IMR-90 (cell line): ENCODE data around the gene TFPI. TPM values are rescaled to one million over a fixed set of nuclear protein-coding genes. Genes with fewer than 3 reads are reported as not detected.

Experiments used
- ATAC-seq: fragments of 200-7000 bp; cut with Tn5 transposase; 2 replicates; pipeline ENCODE4 v1.9.1; 2020; ENCODE audit warnings: low read depth, mild to moderate bottlenecking, moderate library complexity
- BruUV-seq: library from RNA; stranded (reverse); fragments of 400-500 nt; replicated peaks from 2 replicates; lab custom pipeline; 2021; lab: Mats Ljungman, UMichigan
- CTCF ChIA-PET: fragments of 300-600 bp; formaldehyde crosslinking; extraction: SDS; loops from one replicate; lab custom pipeline; 2021; ENCODE audit warnings: antibody characterized with exemption; lab: Yijun Ruan, JAX
- POLR2A ChIA-PET: fragments of 300-600 bp; sonication (Branson Sonifier 250); formaldehyde crosslinking; loops from one replicate; lab custom pipeline; 2022; ENCODE audit warnings: antibody characterized with exemption; ENCODE audit not compliant: unreplicated experiment; lab: Charles Lee
- DNase-seq: peaks from one replicate; pipeline ENCODE4 v3.0.0; 2013
- H2AFZ ChIP-seq: replicated peaks from 2 replicates; pipeline ENCODE3; 2013; ENCODE audit warnings: low read length, mild to moderate bottlenecking; ENCODE audit not compliant: poor library complexity
- H2AK5ac ChIP-seq: 2 replicates; pipeline ENCODE4 v1.6.1; 2013; ENCODE audit warnings: low read depth, low read length, inconsistent platforms
- H2AK9ac ChIP-seq: replicated peaks from 2 replicates; pipeline ENCODE3; 2013; ENCODE audit warnings: mild to moderate bottlenecking, low read depth, low read length, moderate library complexity; ENCODE audit not compliant: poor library complexity
- H2BK120ac ChIP-seq: 2 replicates; pipeline ENCODE4 v1.6.1; 2013; ENCODE audit warnings: low read depth, low read length, inconsistent platforms
- H2BK15ac ChIP-seq: 3 replicates; pipeline ENCODE4 v1.6.1; 2013; ENCODE audit warnings: low read depth, low read length, inconsistent platforms
- H2BK20ac ChIP-seq: 2 replicates; pipeline ENCODE4 v1.6.1; 2013; ENCODE audit warnings: low read depth, mild to moderate bottlenecking, inconsistent platforms, low read length, moderate library complexity
- H2BK5ac ChIP-seq: 2 replicates; pipeline ENCODE4 v1.6.1; 2013; ENCODE audit warnings: mild to moderate bottlenecking, low read depth, low read length, inconsistent platforms; ENCODE audit not compliant: poor library complexity, severe bottlenecking
- H3K14ac ChIP-seq: replicated peaks from 2 replicates; pipeline ENCODE4 v1.6.1; 2013; ENCODE audit warnings: low read depth, low read length, inconsistent platforms
- H3K18ac ChIP-seq: 2 replicates; pipeline ENCODE4 v1.6.1; 2013; ENCODE audit warnings: low read depth, low read length, control low read depth
- H3K23ac ChIP-seq: 2 replicates; pipeline ENCODE4 v1.6.1; 2013; ENCODE audit warnings: low read depth, low read length, inconsistent platforms
- H3K27ac ChIP-seq: 2 replicates; pipeline ENCODE4 v1.5.1; 2013; ENCODE audit warnings: mild to moderate bottlenecking, control low read depth, low read length; ENCODE audit not compliant: insufficient read depth
- H3K27me3 ChIP-seq: 2 replicates; pipeline ENCODE4 v1.6.1; 2013; ENCODE audit warnings: low read length; ENCODE audit not compliant: control insufficient read depth, insufficient read depth
- H3K36me3 ChIP-seq: 2 replicates; pipeline ENCODE4 v1.6.1; 2013; ENCODE audit warnings: low read length, mixed read lengths; ENCODE audit not compliant: control insufficient read depth, insufficient read depth
- H3K4ac ChIP-seq: 2 replicates; pipeline ENCODE4 v1.6.1; 2013; ENCODE audit warnings: low read depth, low read length, inconsistent platforms
- H3K4me1 ChIP-seq: 2 replicates; pipeline ENCODE4 v1.6.1; 2013; ENCODE audit warnings: low read length, mixed read lengths; ENCODE audit not compliant: control insufficient read depth, insufficient read depth
- H3K4me2 ChIP-seq: 2 replicates; pipeline ENCODE4 v1.6.1; 2013; ENCODE audit warnings: low read depth, mild to moderate bottlenecking, control low read depth, low read length, moderate library complexity
- H3K4me3 ChIP-seq: 2 replicates; pipeline ENCODE4 v1.5.1; 2013; ENCODE audit warnings: low read depth, mild to moderate bottlenecking, control low read depth, low read length, moderate library complexity; ENCODE audit not compliant: insufficient read depth
- H3K56ac ChIP-seq: 2 replicates; pipeline ENCODE4 v1.6.1; 2013; ENCODE audit warnings: low read length, inconsistent platforms; ENCODE audit not compliant: insufficient read depth; ENCODE audit errors: extremely low read depth
- H3K79me1 ChIP-seq, 2 experiments: 2 replicates each; pipeline ENCODE4 v1.6.1; 2013; ENCODE audit warnings: low read length in 2 of 2, inconsistent platforms in 1 of 2, low read depth in 1 of 2
- H3K9ac ChIP-seq: 2 replicates; pipeline ENCODE4 v1.6.1; 2013; ENCODE audit warnings: low read depth, low read length, control low read depth
- H3K9me1 ChIP-seq: 2 replicates; pipeline ENCODE4 v1.6.1; 2013; ENCODE audit warnings: low read length, inconsistent platforms; ENCODE audit not compliant: insufficient read depth
- H3K9me3 ChIP-seq: 2 replicates; pipeline ENCODE4 v1.6.1; 2013; ENCODE audit warnings: low read length; ENCODE audit not compliant: control insufficient read depth, insufficient read depth
- H4K20me1 ChIP-seq: 2 replicates; pipeline ENCODE4 v1.6.1; 2013; ENCODE audit warnings: low read length, inconsistent platforms; ENCODE audit not compliant: insufficient read depth
- H4K5ac ChIP-seq: 2 replicates; pipeline ENCODE4 v1.6.1; 2013; ENCODE audit warnings: mild to moderate bottlenecking, low read depth, low read length, control low read depth
- H4K8ac ChIP-seq, 2 experiments: 2 replicates each; pipeline ENCODE4 v1.6.1; 2013; ENCODE audit warnings: low read depth in 2 of 2, low read length in 2 of 2, control low read depth in 1 of 2, inconsistent platforms in 1 of 2
- H4K91ac ChIP-seq: 2 replicates; pipeline ENCODE4 v1.6.1; 2013; ENCODE audit warnings: low read depth, low read length, inconsistent platforms; ENCODE audit not compliant: insufficient read depth
- CHD1 ChIP-seq: IDR thresholded peaks from 2 replicates; pipeline ENCODE4 v1.6.1; 2012; ENCODE audit warnings: low read depth, low read length, improper control_type of control experiment
- MAZ ChIP-seq: IDR thresholded peaks from 2 replicates; pipeline ENCODE4 v1.6.1; 2012; ENCODE audit warnings: low read depth, mild to moderate bottlenecking, low read length, improper control_type of control experiment, moderate library complexity, borderline replicate concordance
- NFE2L2 ChIP-seq: fragments of 150-350 bp; IDR thresholded peaks from 2 replicates; pipeline ENCODE4 v1.6.1; 2016; ENCODE audit warnings: low read depth, mild to moderate bottlenecking, low read length
- RCOR1 ChIP-seq: IDR thresholded peaks from 2 replicates; pipeline ENCODE4 v1.6.1; 2012; ENCODE audit warnings: mild to moderate bottlenecking, low read length, improper control_type of control experiment; ENCODE audit not compliant: insufficient replicate concordance
- WGBS, 2 experiments: methylation state at CpG; one replicate each; pipeline versions ENCODE4 v1.1.5 to v1.1.7; 2013; ENCODE audit warnings: missing lambda C conversion rate in 2 of 2; ENCODE audit not compliant: insufficient read length in 1 of 2; ENCODE audit errors: extremely low coverage in 2 of 2; 5-methylcytosine and 5-hydroxymethylcytosine counted together
- dilution Hi-C: fragments of 300-500 bp; cut with HindIII; formaldehyde crosslinking; loops from one replicate; pipeline ENCODE4 v1.14.3; 2018; ENCODE audit warnings: low sequenced_read_pairs; ENCODE audit not compliant: unreplicated experiment
- in situ Hi-C: fragments of 300-500 bp; cut with MboI; formaldehyde crosslinking; loops from 3 replicates; pipeline ENCODE4 v1.14.3; 2019; ENCODE audit warnings: low sequenced_read_pairs, inconsistent platforms, mixed read lengths
- intact Hi-C: fragments of 100-400 bp; cut with micrococcal nuclease; formaldehyde crosslinking; loops from 2 replicates; pipeline ENCODE4 v1.10.0; 2022
- polyA plus RNA-seq, 3 experiments: library from polyadenylated mRNA; depleted of rRNA; stranded (reverse); fragments of >200 nt; gene quantifications; 2 replicates each; pipeline ENCODE4 v1.2.3, GENCODE V29; 2012; ENCODE audit warnings: low replicate concordance in 1 of 3
- total RNA-seq: library from RNA; depleted of rRNA; stranded (reverse); fragments of >200 nt; gene quantifications from 2 replicates; pipeline ENCODE4 v1.2.3, GENCODE V29; 2012

The TFPI gene
- total and polyA plus RNA-seq, 2 of the 4 experiments (the other 2 are of a cell fraction): 33.9 to 83.0 TPM

DNA sequence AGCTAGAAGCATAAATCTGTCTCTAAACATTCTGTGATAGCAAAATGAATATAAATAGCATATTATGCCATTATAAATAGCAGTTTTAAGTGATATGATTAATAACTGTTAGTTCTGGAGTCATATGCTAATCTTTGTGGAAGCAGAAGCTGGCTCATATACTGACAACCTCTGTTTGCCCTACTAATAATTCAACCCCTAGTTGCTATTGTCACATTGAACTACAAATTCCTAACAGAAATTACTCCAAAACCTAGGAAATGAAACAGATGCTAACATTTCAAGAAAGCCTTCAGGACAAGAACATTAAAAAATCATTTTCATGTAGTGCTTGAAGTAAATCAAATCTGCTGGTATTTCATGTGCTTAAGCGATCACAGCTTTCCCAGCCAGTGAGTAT lies 134.4 kb downstream of the TFPI start:
- Histone ChIP-seq H3K4ac (no peak overlapping the region), H3K27ac (no peak overlapping the region), H3K23ac (no peak overlapping the region), H3K27me3 (no peaks in the 10 kb centered on the region), H4K91ac (no peak overlapping the region), H2BK20ac (no peak overlapping the region), H2BK5ac (no peak overlapping the region), H3K4me1 (no peaks in the 10 kb centered on the region), H2BK120ac (no peak overlapping the region), H3K36me3 (no peaks in the 10 kb centered on the region), H3K14ac (no peak overlapping the region), H2BK15ac (no peak overlapping the region), H3K9me3 (no peaks in the 10 kb centered on the region), H2AK9ac (no peak overlapping the region), H3K9ac (no peak overlapping the region), H3K79me1 (no peaks in the 10 kb centered on the region), H4K20me1 (no peaks in the 10 kb centered on the region), H3K9me1 (no peaks in the 10 kb centered on the region), H4K5ac (no peak overlapping the region), H3K56ac (no peak overlapping the region), H4K8ac (no peak overlapping the region), H2AFZ (no peak overlapping the region), H3K4me2 (no peak overlapping the region), H3K4me3 (no peak overlapping the region), H2AK5ac (no peak overlapping the region), H3K18ac (no peak overlapping the region)
- POLR2A ChIA-PET: interaction anchor here (0.5 kb wide), 1 partner anchor 280 kb away, joined by 3 read pairs; no protein-coding TSS in a partner anchor
- TF ChIP-seq CHD1: no peak
- no peak for TF ChIP-seq RCOR1
- no peak for TF ChIP-seq MAZ
- no peak for TF ChIP-seq NFE2L2
- CTCF ChIA-PET: no interaction called here
- DNase-seq: no peak
- intact Hi-C loops (no loop called here), dilution Hi-C loops (no loop called here), in situ Hi-C loops (no loop called here)
- BruUV-seq: no TSS peak
- WGBS, 2 experiments: no CpG with 5 or more reads among the region's 1 CpG
- no peak for ATAC-seq
